GM12878 (cell line): Measurements from ENCODE around the gene SENP6. TPM values are rescaled to one million over a fixed set of nuclear protein-coding genes. Genes with fewer than 3 reads are reported as not detected.
A peak's percentile ranks its signal among the peaks of the same experiment; 100 is the strongest.

Experiments used
- ASH2L ChIP-seq: fragments of 300-600, 200-600 bp; sonication (generic); IDR thresholded peaks from 2 replicates; pipeline ENCODE4 v1.6.1; 2017; ENCODE audit warnings: low read depth, mild to moderate bottlenecking, borderline replicate concordance
- BACH1 ChIP-seq: fragments of 450-650 bp; IDR thresholded peaks from 2 replicates; pipeline ENCODE4 v1.6.1; 2017; ENCODE audit warnings: mild to moderate bottlenecking, borderline replicate concordance
- BHLHE40 ChIP-seq, 2 experiments: fragments of 450-650 bp in 1 of 2; IDR thresholded peaks; 2 replicates each; pipeline ENCODE4 v1.6.1; 2011 to 2017; ENCODE audit warnings: low read depth in 2 of 2, borderline replicate concordance in 1 of 2, improper control_type of control experiment in 1 of 2, low read length in 1 of 2, mild to moderate bottlenecking in 1 of 2
- CBX5 ChIP-seq: sonication (generic); IDR thresholded peaks from 2 replicates; pipeline ENCODE4 v1.6.1; 2016; ENCODE audit warnings: low read depth, moderate library complexity, mild to moderate bottlenecking, inconsistent platforms
- CHD1 ChIP-seq: IDR thresholded peaks from 2 replicates; pipeline ENCODE4 v1.6.1; 2012; ENCODE audit warnings: low read depth, low read length, improper control_type of control experiment
- CREB1 ChIP-seq: IDR thresholded peaks from 2 replicates; pipeline ENCODE4 v1.6.1; 2012; ENCODE audit warnings: low read depth, mild to moderate bottlenecking, inconsistent platforms
- HDAC2 ChIP-seq: fragments of 200-600 bp; sonication (generic); IDR thresholded peaks from 2 replicates; pipeline ENCODE4 v1.6.1; 2017
- MTA2 ChIP-seq: fragments of 450-650 bp; IDR thresholded peaks from 2 replicates; pipeline ENCODE4 v1.6.1; 2016; ENCODE audit warnings: low read depth, mild to moderate bottlenecking, moderate library complexity
- STAT3 ChIP-seq: IDR thresholded peaks from 2 replicates; pipeline ENCODE4 v1.6.1; 2011; ENCODE audit warnings: low read depth, low read length, improper control_type of control experiment
- ZNF207 ChIP-seq: fragments of 450-650 bp; IDR thresholded peaks from 2 replicates; pipeline ENCODE4 v1.6.1; 2014; ENCODE audit warnings: antibody characterized with exemption, mild to moderate bottlenecking, borderline replicate concordance
- ZNF384 ChIP-seq: IDR thresholded peaks from 2 replicates; pipeline ENCODE4 v1.6.1; 2012; ENCODE audit warnings: low read depth, mild to moderate bottlenecking, low read length, improper control_type of control experiment, borderline replicate concordance
- ZZZ3 ChIP-seq: IDR thresholded peaks from 2 replicates; pipeline ENCODE4 v1.6.1; 2011; ENCODE audit warnings: low read depth; ENCODE audit not compliant: control insufficient read depth, insufficient read length
- polyA plus RNA-seq, 11 experiments: library from polyadenylated mRNA; depleted of rRNA in 4 of 11; unstranded in 6 of 11; stranded (reverse) in 5 of 11; fragments of >200 nt; fragmentation: Nextera tagmentation in 4 of 11; fragmentation: Illumina TruSeq in 1 of 11; extraction: Ambion mirVana in 4 of 11; extraction: Trizol in 1 of 11; gene quantifications; 1 replicate in 1 of 11; 2 replicates in 10 of 11; pipeline versions ENCODE4 v1.2.1 to v1.2.3, GENCODE V29; 2011 to 2016; ENCODE audit warnings: inconsistent platforms in 2 of 11, missing spikeins in 2 of 11, low read depth in 1 of 11
- total RNA-seq, 4 experiments: library from RNA; depleted of rRNA in 3 of 4; stranded (reverse); fragments of >200 nt in 3 of 4; fragmentation: Illumina TruSeq in 1 of 4; extraction: Trizol in 1 of 4; gene quantifications; 2 replicates each; pipeline versions ENCODE4 v1.2.1 to v1.2.3, GENCODE V29; 2013 to 2021
- TF ChIP-seq, protein P1 (sequence below): fragments of 450-650 bp; IDR thresholded peaks from 2 replicates; pipeline ENCODE4 v1.6.1; 2017; ENCODE audit warnings: mild to moderate bottlenecking
- TF ChIP-seq, protein P2 (sequence below): fragments of 450-650 bp; IDR thresholded peaks from 2 replicates; pipeline ENCODE4 v1.6.1; 2016; ENCODE audit warnings: mild to moderate bottlenecking, moderate library complexity, borderline replicate concordance
- TF ChIP-seq, protein P3 (sequence below), 3 experiments: IDR thresholded peaks in 2 of 3; conservative IDR thresholded peaks in 1 of 3; 2 replicates each; pipeline ENCODE4 v1.5.1; 2011; ENCODE audit warnings: low read depth in 3 of 3, low read length in 3 of 3, mild to moderate bottlenecking in 3 of 3, control low read depth in 2 of 3, moderate library complexity in 2 of 3, inconsistent platforms in 1 of 3, mixed read lengths in 1 of 3; ENCODE audit not compliant: control insufficient read depth in 2 of 3, insufficient read depth in 1 of 3; ENCODE audit errors: extremely low read depth in 1 of 3
- TF ChIP-seq, protein P4 (sequence below): IDR thresholded peaks from 2 replicates; pipeline ENCODE4 v1.6.1; 2011; ENCODE audit warnings: mild to moderate bottlenecking, low read depth, low read length, moderate library complexity; ENCODE audit not compliant: insufficient replicate concordance
- TF ChIP-seq, protein P5 (sequence below): fragments of 450-650 bp; IDR thresholded peaks from 2 replicates; pipeline ENCODE4 v1.6.1; 2014; ENCODE audit warnings: mild to moderate bottlenecking
- TF ChIP-seq, protein P6 (sequence below): IDR thresholded peaks from 2 replicates; pipeline ENCODE4 v1.6.1; 2012; ENCODE audit warnings: low read length, inconsistent platforms

SENP6 gene
- total and polyA plus RNA-seq, 10 of the 15 experiments (the other 5 are each of a cell fraction or from before 2014, with no cell fraction given): 10.7 to 70.0 (median 42.3) TPM

DNA sequence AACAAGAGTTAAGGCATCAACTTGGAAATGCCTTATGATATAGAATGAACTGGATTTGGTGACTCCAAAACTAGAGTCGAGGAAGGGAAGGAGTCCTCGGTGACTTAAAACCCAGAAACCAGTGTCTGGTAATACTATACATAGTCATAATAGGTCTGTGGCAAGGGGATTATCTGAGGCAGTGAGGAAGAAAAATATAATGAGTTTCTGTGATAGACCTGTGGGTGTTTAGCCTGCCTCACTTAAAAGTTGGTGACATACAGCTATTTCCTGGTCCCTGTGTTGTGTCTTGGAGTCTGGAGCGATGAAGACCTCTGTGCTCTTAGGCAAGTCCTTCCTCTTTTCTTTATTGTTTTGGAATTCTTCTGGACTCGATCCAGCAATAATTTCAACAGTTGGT is 142.3 kb downstream of the SENP6 start (continued):
- TF ChIP-seq, protein P1, sequence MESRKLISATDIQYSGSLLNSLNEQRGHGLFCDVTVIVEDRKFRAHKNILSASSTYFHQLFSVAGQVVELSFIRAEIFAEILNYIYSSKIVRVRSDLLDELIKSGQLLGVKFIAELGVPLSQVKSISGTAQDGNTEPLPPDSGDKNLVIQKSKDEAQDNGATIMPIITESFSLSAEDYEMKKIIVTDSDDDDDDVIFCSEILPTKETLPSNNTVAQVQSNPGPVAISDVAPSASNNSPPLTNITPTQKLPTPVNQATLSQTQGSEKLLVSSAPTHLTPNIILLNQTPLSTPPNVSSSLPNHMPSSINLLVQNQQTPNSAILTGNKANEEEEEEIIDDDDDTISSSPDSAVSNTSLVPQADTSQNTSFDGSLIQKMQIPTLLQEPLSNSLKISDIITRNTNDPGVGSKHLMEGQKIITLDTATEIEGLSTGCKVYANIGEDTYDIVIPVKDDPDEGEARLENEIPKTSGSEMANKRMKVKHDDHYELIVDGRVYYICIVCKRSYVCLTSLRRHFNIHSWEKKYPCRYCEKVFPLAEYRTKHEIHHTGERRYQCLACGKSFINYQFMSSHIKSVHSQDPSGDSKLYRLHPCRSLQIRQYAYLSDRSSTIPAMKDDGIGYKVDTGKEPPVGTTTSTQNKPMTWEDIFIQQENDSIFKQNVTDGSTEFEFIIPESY: no peak
- TF ChIP-seq, protein P2, sequence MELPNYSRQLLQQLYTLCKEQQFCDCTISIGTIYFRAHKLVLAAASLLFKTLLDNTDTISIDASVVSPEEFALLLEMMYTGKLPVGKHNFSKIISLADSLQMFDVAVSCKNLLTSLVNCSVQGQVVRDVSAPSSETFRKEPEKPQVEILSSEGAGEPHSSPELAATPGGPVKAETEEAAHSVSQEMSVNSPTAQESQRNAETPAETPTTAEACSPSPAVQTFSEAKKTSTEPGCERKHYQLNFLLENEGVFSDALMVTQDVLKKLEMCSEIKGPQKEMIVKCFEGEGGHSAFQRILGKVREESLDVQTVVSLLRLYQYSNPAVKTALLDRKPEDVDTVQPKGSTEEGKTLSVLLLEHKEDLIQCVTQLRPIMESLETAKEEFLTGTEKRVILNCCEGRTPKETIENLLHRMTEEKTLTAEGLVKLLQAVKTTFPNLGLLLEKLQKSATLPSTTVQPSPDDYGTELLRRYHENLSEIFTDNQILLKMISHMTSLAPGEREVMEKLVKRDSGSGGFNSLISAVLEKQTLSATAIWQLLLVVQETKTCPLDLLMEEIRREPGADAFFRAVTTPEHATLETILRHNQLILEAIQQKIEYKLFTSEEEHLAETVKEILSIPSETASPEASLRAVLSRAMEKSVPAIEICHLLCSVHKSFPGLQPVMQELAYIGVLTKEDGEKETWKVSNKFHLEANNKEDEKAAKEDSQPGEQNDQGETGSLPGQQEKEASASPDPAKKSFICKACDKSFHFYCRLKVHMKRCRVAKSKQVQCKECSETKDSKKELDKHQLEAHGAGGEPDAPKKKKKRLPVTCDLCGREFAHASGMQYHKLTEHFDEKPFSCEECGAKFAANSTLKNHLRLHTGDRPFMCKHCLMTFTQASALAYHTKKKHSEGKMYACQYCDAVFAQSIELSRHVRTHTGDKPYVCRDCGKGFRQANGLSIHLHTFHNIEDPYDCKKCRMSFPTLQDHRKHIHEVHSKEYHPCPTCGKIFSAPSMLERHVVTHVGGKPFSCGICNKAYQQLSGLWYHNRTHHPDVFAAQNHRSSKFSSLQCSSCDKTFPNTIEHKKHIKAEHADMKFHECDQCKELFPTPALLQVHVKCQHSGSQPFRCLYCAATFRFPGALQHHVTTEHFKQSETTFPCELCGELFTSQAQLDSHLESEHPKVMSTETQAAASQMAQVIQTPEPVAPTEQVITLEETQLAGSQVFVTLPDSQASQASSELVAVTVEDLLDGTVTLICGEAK: no peak
- no peak for TF ChIP-seq ASH2L
- no peak for TF ChIP-seq HDAC2
- no peak for TF ChIP-seq STAT3
- TF ChIP-seq, protein P3, sequence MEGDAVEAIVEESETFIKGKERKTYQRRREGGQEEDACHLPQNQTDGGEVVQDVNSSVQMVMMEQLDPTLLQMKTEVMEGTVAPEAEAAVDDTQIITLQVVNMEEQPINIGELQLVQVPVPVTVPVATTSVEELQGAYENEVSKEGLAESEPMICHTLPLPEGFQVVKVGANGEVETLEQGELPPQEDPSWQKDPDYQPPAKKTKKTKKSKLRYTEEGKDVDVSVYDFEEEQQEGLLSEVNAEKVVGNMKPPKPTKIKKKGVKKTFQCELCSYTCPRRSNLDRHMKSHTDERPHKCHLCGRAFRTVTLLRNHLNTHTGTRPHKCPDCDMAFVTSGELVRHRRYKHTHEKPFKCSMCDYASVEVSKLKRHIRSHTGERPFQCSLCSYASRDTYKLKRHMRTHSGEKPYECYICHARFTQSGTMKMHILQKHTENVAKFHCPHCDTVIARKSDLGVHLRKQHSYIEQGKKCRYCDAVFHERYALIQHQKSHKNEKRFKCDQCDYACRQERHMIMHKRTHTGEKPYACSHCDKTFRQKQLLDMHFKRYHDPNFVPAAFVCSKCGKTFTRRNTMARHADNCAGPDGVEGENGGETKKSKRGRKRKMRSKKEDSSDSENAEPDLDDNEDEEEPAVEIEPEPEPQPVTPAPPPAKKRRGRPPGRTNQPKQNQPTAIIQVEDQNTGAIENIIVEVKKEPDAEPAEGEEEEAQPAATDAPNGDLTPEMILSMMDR (IDR thresholded peaks at IDR 0.05 in 2 of 3, conservative IDR thresholded peaks at IDR 0.05 in 1 of 3; ENCODE audit: control insufficient read depth in 2 of 3, extremely low read depth in 1 of 3, insufficient read depth in 1 of 3, low read depth in 3 of 3, low read length in 3 of 3): no peak
- no peak for TF ChIP-seq BHLHE40 (IDR thresholded peaks at IDR 0.05; ENCODE audit: borderline replicate concordance in 1 of 2, low read depth in 2 of 2, low read length in 1 of 2)
- TF ChIP-seq, protein P4, sequence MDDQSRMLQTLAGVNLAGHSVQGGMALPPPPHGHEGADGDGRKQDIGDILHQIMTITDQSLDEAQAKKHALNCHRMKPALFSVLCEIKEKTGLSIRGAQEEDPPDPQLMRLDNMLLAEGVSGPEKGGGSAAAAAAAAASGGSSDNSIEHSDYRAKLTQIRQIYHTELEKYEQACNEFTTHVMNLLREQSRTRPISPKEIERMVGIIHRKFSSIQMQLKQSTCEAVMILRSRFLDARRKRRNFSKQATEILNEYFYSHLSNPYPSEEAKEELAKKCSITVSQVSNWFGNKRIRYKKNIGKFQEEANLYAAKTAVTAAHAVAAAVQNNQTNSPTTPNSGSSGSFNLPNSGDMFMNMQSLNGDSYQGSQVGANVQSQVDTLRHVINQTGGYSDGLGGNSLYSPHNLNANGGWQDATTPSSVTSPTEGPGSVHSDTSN: no peak
- no peak for TF ChIP-seq CREB1
- TF ChIP-seq ZNF384: no peak
- TF ChIP-seq MTA2: peak; percentile 97
- TF ChIP-seq, protein P5, sequence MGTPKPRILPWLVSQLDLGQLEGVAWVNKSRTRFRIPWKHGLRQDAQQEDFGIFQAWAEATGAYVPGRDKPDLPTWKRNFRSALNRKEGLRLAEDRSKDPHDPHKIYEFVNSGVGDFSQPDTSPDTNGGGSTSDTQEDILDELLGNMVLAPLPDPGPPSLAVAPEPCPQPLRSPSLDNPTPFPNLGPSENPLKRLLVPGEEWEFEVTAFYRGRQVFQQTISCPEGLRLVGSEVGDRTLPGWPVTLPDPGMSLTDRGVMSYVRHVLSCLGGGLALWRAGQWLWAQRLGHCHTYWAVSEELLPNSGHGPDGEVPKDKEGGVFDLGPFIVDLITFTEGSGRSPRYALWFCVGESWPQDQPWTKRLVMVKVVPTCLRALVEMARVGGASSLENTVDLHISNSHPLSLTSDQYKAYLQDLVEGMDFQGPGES: no peak
- no peak; the same call in 1 of the 2 replicates for TF ChIP-seq BACH1
- no peak for TF ChIP-seq ZZZ3
- no peak for TF ChIP-seq ZNF207
- no peak for TF ChIP-seq CHD1
- TF ChIP-seq, protein P6, sequence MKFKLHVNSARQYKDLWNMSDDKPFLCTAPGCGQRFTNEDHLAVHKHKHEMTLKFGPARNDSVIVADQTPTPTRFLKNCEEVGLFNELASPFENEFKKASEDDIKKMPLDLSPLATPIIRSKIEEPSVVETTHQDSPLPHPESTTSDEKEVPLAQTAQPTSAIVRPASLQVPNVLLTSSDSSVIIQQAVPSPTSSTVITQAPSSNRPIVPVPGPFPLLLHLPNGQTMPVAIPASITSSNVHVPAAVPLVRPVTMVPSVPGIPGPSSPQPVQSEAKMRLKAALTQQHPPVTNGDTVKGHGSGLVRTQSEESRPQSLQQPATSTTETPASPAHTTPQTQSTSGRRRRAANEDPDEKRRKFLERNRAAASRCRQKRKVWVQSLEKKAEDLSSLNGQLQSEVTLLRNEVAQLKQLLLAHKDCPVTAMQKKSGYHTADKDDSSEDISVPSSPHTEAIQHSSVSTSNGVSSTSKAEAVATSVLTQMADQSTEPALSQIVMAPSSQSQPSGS: no peak
- no peak for TF ChIP-seq CBX5
